Measurements from ENCODE around the gene ANLN. TPM values are rescaled to one million over a fixed set of nuclear protein-coding genes. Genes with fewer than 3 reads are reported as not detected.

Gene ANLN
- total and polyA plus RNA-seq, 12 donors, result 0.20 to 25.5 (median 2.4) TPM

DNA sequence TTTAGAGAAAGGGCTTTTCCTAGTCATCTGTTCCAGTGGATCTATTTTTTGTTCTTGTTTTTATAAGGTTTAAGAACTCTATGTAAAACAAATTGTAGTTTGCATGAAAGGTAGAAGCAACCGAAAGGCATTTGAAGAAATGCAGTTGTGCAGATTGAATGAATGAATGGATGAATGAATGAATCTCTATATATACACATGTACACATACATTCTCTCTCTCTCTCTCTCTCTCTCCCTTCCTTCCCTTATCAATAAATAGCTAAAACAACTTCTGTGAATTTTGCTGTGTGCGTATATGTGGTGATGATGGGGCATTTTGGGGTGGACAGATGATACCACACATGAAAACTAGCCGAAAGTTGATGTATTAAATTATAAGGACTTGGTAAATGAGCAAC lies 32.4 kb downstream of the ANLN start:
- no peak for TF ChIP-seq POLR2A (IDR thresholded peaks at IDR 0.05)
- TF ChIP-seq, protein P1, sequence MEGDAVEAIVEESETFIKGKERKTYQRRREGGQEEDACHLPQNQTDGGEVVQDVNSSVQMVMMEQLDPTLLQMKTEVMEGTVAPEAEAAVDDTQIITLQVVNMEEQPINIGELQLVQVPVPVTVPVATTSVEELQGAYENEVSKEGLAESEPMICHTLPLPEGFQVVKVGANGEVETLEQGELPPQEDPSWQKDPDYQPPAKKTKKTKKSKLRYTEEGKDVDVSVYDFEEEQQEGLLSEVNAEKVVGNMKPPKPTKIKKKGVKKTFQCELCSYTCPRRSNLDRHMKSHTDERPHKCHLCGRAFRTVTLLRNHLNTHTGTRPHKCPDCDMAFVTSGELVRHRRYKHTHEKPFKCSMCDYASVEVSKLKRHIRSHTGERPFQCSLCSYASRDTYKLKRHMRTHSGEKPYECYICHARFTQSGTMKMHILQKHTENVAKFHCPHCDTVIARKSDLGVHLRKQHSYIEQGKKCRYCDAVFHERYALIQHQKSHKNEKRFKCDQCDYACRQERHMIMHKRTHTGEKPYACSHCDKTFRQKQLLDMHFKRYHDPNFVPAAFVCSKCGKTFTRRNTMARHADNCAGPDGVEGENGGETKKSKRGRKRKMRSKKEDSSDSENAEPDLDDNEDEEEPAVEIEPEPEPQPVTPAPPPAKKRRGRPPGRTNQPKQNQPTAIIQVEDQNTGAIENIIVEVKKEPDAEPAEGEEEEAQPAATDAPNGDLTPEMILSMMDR (IDR thresholded peaks at IDR 0.05), result no peak
- Histone ChIP-seq H3K4me1 (replicated peaks in 1 of 2) (no peaks in the 10 kb centered on the region), H3K27me3 (no peaks in the 10 kb centered on the region), H3K36me3 (replicated peaks in 1 of 2) (no peaks in the 10 kb centered on the region), H3K9me3 (replicated peaks in 1 of 3) (no peaks in the 10 kb centered on the region), H3K27ac (no peak overlapping the region), H3K4me3 (no peak overlapping the region)
- intact Hi-C loops (cut with DNase I), result no loop called here
- 96 to 100% (median 100%) methylated on average over 3 of the region's 3 CpGs for WGBS, 4 donors
- no peak for DNase-seq

DNA sequence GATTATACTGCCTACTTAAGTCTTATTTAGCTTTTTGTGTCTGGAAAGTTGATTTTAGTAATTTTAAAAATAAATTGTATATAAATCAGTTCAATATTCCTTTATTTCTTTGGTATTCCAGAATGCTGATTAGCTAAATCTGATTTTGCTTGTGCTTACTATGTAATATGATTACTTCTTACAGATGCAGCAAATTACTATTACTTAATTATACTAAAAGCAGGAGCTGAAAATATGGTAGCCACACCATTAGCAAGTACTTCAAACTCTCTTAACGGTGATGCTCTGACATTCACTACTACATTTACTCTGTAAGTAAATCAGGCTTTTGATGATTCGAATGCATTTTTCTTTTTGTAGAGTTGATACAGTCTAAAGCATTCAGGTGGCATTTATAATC lies 34.0 kb downstream of the ANLN start:
- Histone ChIP-seq H3K9me3 (replicated peaks in 1 of 3) (no peaks in the 10 kb centered on the region), H3K4me1 (replicated peaks in 1 of 2) (no peaks in the 10 kb centered on the region), H3K4me3 (no peak overlapping the region), H3K27ac (no peak overlapping the region), H3K27me3 (no peaks in the 10 kb centered on the region), H3K36me3 (replicated peaks in 1 of 2) (no peaks in the 10 kb centered on the region)
- no peak for TF ChIP-seq POLR2A (IDR thresholded peaks at IDR 0.05)
- TF ChIP-seq, protein P1 (IDR thresholded peaks at IDR 0.05), result no peak
- intact Hi-C loops (cut with DNase I), result no loop called here
- no peak for DNase-seq
- WGBS, 4 donors, result 92 to 100% (median 96%) methylated on average over 2 of the region's 2 CpGs

DNA sequence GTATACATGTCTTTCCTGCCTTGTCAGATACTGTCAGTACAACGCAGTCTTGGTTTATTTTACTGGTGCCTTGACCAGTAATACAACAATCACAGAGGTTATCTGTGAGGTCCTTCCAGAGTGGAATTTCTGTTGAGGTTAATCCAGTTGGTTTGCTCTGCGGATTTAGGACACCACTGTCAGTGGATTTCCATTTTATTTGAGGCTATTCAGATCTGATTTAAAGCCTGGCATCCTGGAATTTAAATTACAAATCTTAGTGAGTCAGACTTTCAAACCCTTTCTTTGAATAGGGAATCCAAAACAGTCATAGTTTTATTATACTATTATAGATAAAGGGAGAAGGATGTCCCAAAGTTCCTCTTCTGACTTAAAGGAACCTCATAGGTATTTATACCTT lies 40.5 kb downstream of the ANLN start:
- TF ChIP-seq, protein P1 (IDR thresholded peaks at IDR 0.05), result no peak
- no peak for TF ChIP-seq POLR2A (IDR thresholded peaks at IDR 0.05)
- no peaks in the 10 kb centered on the region for H3K4me1 ChIP-seq (replicated peaks in 1 of 2)
- WGBS, 4 donors, result 85 to 100% (median 92%) methylated on average over 2 of the region's 2 CpGs
- H3K27ac ChIP-seq, result no peak overlapping the region
- no peaks in the 10 kb centered on the region for H3K27me3 ChIP-seq
- no peak for DNase-seq
- no peaks in the 10 kb centered on the region for H3K36me3 ChIP-seq (replicated peaks in 1 of 2)
- no peaks in the 10 kb centered on the region for H3K9me3 ChIP-seq (replicated peaks in 1 of 3)
- intact Hi-C loops (cut with DNase I), result no loop called here
- H3K4me3 ChIP-seq, result no peak overlapping the region

DNA sequence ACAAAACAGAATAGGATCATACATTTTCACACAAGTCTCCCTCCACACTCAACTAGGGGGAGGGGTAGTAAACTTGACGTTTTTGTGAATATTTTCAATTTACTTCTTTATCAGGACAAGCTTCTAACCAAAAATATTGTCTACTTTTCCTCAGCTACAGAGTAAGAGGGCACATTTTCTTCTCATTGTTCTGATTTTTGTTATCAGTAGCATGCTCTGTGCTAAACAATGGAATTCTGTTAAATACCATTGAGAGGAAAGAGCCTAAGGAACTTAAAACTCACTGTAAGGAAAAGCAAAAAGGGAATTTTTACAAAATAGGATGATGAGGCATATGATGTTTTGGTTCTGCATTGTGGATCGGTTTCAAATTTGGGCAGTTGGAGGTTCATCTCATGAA lies 41.2 kb downstream of the ANLN start:
- H3K4me1 ChIP-seq (replicated peaks in 1 of 2), result no peaks in the 10 kb centered on the region
- no peaks in the 10 kb centered on the region for H3K36me3 ChIP-seq (replicated peaks in 1 of 2)
- no peaks in the 10 kb centered on the region for H3K9me3 ChIP-seq (replicated peaks in 1 of 3)
- intact Hi-C loops (cut with DNase I), result no loop called here
- H3K4me3 ChIP-seq, result no peak overlapping the region
- no peaks in the 10 kb centered on the region for H3K27me3 ChIP-seq
- no peak for DNase-seq
- TF ChIP-seq, protein P1 (IDR thresholded peaks at IDR 0.05), result no peak
- H3K27ac ChIP-seq, result no peak overlapping the region
- WGBS, 4 donors, result 84 to 93% (median 90%) methylated on average over 2 of the region's 2 CpGs
